Measurements from ENCODE around the gene PCGF3. TPM values are rescaled to one million over a fixed set of nuclear protein-coding genes. Genes with fewer than 3 reads are reported as not detected.
"Not testable (repeated sequence)": the region's sequence is repeated elsewhere in the genome, so short reads cannot be mapped to it uniquely, and the experiment has no call there.

The PCGF3 gene
- total and polyA plus RNA-seq, 9 donors = 38.9 to 79.4 (median 56.1) TPM

- peak within 1 kb of the TSS; percentile 41 for H3K4me3 ChIP-seq (ENCODE audit: low read length)
- 7% methylated on average over 57 of the region's 59 CpGs for WGBS (ENCODE audit: insufficient coverage)
- H3K9me3 ChIP-seq (replicated peaks; ENCODE audit: control insufficient read depth, low read depth, low read length) = no peaks in the 10 kb centered on the region
- peak within 1 kb of the TSS; percentile 42 for H3K27ac ChIP-seq (ENCODE audit: low read length)
- peaks cover 52% of the 10 kb centered on the region for H3K4me1 ChIP-seq (ENCODE audit: control insufficient read depth, insufficient read depth, low read length)
- H3K36me3 ChIP-seq (ENCODE audit: control insufficient read depth, insufficient read depth, low read length) = no peaks in the 10 kb centered on the region
- DNase-seq = peak; percentile 54
- peaks cover 6% of the 10 kb centered on the region for H3K27me3 ChIP-seq (ENCODE audit: control insufficient read depth, insufficient read depth, low read length)
Measured at GRCh38 chr4:688854-689681, 16.6 kb upstream of the PCGF3 start, which contains the start of gene SLC49A3. Gene SLC49A3, minus strand, starts transcription at chr4:689151. Its CDS starts 24 bp downstream, at chr4:689127.

DNA sequence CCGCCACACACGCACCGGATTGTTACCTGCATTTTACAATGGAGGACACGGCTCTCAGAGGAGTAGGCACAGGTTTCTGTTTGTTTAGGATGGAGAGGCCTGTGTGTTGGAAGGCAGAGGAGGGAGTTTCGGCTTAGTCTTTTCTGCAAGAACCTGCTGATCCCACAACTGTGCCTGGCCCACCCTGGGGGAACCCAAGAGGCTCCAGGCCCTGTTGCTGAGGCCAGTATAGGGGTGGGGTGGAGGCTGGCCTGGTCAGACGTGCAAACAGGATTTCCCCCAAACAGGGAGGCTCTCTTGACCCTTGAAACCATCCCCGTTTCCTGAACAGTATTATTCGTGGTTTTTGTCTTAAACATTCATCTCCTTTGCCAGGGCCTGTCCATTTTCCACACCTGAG is 15.9 kb upstream of the PCGF3 start:
- H3K27ac ChIP-seq (ENCODE audit: low read length) = peak overlapping the region; percentile 25
- H3K36me3 ChIP-seq (ENCODE audit: control insufficient read depth, insufficient read depth, low read length) = no peaks in the 10 kb centered on the region
- 41% methylated on average over 4 of the region's 8 CpGs for WGBS (ENCODE audit: insufficient coverage)
- peak overlapping the region; percentile 41 for H3K4me3 ChIP-seq (ENCODE audit: low read length)
- no peaks in the 10 kb centered on the region for H3K9me3 ChIP-seq (replicated peaks; ENCODE audit: control insufficient read depth, low read depth, low read length)
- H3K4me1 ChIP-seq (ENCODE audit: control insufficient read depth, insufficient read depth, low read length) = peaks cover 45% of the 10 kb centered on the region
- peaks cover 7% of the 10 kb centered on the region for H3K27me3 ChIP-seq (ENCODE audit: control insufficient read depth, insufficient read depth, low read length)
- peak; percentile 16 for DNase-seq

DNA sequence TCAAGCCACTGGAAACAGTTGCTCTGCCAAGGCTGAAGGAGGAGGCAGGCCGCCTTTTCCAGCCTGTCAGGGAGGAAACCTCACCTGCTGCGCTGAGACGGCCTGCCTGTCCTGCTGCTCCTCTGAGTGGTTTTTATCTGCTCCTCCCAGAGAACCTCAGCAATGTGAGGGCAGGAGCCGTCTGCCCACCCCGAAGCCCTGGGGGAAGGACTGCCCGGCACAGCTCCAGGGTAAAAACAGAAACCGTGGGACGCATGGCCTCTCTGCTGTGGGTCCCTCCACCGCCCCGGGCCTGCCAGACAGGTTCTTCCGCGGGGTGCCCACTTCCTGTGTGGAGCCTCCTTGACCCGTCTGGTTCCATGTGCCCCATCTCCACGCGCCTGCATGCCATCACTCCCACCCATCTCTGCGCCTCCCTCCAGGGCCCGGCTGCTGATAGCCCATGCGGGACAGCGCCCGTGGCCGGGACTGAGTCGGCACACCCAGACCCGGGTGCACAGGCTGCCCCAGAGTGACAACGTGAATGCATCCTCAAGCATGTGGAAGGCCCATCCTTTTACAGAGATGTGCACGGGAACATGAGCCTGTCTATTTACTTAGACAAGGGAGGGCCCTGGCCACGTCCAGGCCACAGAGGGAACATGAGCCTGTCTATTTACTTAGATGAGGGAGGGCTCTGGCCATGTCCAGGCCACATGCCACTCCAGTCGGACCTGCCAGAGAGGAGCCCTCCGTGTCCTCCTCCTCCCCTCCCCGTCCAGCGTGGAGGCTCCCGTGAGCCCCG is 12.7 kb upstream of the PCGF3 start:
- Histone ChIP-seq H3K27ac (ENCODE audit: low read length) (no peak overlapping the region), H3K36me3 (ENCODE audit: control insufficient read depth, insufficient read depth, low read length) (no peaks in the 10 kb centered on the region), H3K4me3 (ENCODE audit: low read length) (no peak overlapping the region), H3K4me1 (ENCODE audit: control insufficient read depth, insufficient read depth, low read length) (peaks cover 19% of the 10 kb centered on the region), H3K27me3 (ENCODE audit: control insufficient read depth, insufficient read depth, low read length) (peaks cover 9% of the 10 kb centered on the region), H3K9me3 (replicated peaks; ENCODE audit: control insufficient read depth, low read depth, low read length) (no peaks in the 10 kb centered on the region)
- no peak for DNase-seq
- WGBS (ENCODE audit: insufficient coverage) = 82% methylated on average over 27 of the region's 32 CpGs

DNA sequence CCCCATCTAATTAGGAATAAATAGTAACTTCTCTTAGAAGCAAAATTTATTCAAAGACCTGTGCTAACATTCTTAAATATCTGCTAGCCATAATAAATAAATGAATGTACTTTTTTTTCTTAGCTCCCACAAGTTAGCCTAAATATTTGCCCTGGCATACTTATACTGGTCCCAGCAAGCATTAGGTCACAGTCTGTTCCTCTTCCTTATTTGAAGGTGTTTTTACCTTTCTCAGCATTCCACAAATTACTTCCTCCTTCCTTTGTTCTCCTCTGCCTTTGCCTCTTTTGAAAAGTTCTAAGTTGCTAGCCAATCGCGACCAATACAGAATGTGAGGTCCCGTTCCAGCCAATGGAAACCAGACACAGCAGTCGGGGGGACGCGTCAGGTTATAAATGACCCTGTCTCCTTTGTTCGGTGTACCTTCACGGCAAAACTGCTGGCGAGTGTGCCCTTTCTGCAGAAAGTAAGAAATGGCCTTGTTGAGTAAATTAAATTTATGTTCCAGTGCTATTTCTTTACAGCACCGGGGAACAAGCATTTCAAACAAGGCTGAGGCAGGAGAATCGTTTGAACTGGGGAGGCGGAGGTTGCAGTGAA is 11.2 kb upstream of the PCGF3 start:
- not testable (repeated sequence) for H3K27me3 ChIP-seq (ENCODE audit: control insufficient read depth, insufficient read depth, low read length); H3K4me3 ChIP-seq (ENCODE audit: low read length); DNase-seq; H3K4me1 ChIP-seq (ENCODE audit: control insufficient read depth, insufficient read depth, low read length); H3K9me3 ChIP-seq (replicated peaks; ENCODE audit: control insufficient read depth, low read depth, low read length); H3K27ac ChIP-seq (ENCODE audit: low read length); H3K36me3 ChIP-seq (ENCODE audit: control insufficient read depth, insufficient read depth, low read length)
- WGBS (ENCODE audit: insufficient coverage) = 83% methylated on average over 12 of the region's 12 CpGs

GRCh38 chr4:699816-700580 is 5.6 kb upstream of the PCGF3 start:
- DNase-seq = no peak
- H3K4me3 ChIP-seq (ENCODE audit: low read length) = no peak overlapping the region
- no peaks in the 10 kb centered on the region for H3K9me3 ChIP-seq (replicated peaks; ENCODE audit: control insufficient read depth, low read depth, low read length)
- 69% methylated on average over 13 of the region's 27 CpGs for WGBS (ENCODE audit: insufficient coverage)
- H3K27ac ChIP-seq (ENCODE audit: low read length) = no peak overlapping the region
- peaks cover 2% of the 10 kb centered on the region for H3K4me1 ChIP-seq (ENCODE audit: control insufficient read depth, insufficient read depth, low read length)
- no peaks in the 10 kb centered on the region for H3K36me3 ChIP-seq (ENCODE audit: control insufficient read depth, insufficient read depth, low read length)
- H3K27me3 ChIP-seq (ENCODE audit: control insufficient read depth, insufficient read depth, low read length) = peaks cover 4% of the 10 kb centered on the region

GRCh38 chr4:700587-701264 is 4.9 kb upstream of the PCGF3 start:
- peaks cover 4% of the 10 kb centered on the region for H3K27me3 ChIP-seq (ENCODE audit: control insufficient read depth, insufficient read depth, low read length)
- H3K36me3 ChIP-seq (ENCODE audit: control insufficient read depth, insufficient read depth, low read length) = no peaks in the 10 kb centered on the region
- 73% methylated on average over 12 of the region's 16 CpGs for WGBS (ENCODE audit: insufficient coverage)
- H3K27ac ChIP-seq (ENCODE audit: low read length) = no peak overlapping the region
- no peak for DNase-seq
- no peak overlapping the region for H3K4me3 ChIP-seq (ENCODE audit: low read length)
- peaks cover 6% of the 10 kb centered on the region for H3K4me1 ChIP-seq (ENCODE audit: control insufficient read depth, insufficient read depth, low read length)
- no peaks in the 10 kb centered on the region for H3K9me3 ChIP-seq (replicated peaks; ENCODE audit: control insufficient read depth, low read depth, low read length)

- no peak overlapping the region for H3K4me3 ChIP-seq (ENCODE audit: low read length)
- peaks cover 2% of the 10 kb centered on the region for H3K27me3 ChIP-seq (ENCODE audit: control insufficient read depth, insufficient read depth, low read length)
- H3K36me3 ChIP-seq (ENCODE audit: control insufficient read depth, insufficient read depth, low read length) = no peaks in the 10 kb centered on the region
- no peaks in the 10 kb centered on the region for H3K9me3 ChIP-seq (replicated peaks; ENCODE audit: control insufficient read depth, low read depth, low read length)
- H3K27ac ChIP-seq (ENCODE audit: low read length) = no peak overlapping the region
- no peak for DNase-seq
- H3K4me1 ChIP-seq (ENCODE audit: control insufficient read depth, insufficient read depth, low read length) = peaks cover 16% of the 10 kb centered on the region
- 88% methylated on average over 7 of the region's 7 CpGs for WGBS (ENCODE audit: insufficient coverage)
Measured at GRCh38 chr4:702618-703048, 3.0 kb upstream of the PCGF3 start.

DNA sequence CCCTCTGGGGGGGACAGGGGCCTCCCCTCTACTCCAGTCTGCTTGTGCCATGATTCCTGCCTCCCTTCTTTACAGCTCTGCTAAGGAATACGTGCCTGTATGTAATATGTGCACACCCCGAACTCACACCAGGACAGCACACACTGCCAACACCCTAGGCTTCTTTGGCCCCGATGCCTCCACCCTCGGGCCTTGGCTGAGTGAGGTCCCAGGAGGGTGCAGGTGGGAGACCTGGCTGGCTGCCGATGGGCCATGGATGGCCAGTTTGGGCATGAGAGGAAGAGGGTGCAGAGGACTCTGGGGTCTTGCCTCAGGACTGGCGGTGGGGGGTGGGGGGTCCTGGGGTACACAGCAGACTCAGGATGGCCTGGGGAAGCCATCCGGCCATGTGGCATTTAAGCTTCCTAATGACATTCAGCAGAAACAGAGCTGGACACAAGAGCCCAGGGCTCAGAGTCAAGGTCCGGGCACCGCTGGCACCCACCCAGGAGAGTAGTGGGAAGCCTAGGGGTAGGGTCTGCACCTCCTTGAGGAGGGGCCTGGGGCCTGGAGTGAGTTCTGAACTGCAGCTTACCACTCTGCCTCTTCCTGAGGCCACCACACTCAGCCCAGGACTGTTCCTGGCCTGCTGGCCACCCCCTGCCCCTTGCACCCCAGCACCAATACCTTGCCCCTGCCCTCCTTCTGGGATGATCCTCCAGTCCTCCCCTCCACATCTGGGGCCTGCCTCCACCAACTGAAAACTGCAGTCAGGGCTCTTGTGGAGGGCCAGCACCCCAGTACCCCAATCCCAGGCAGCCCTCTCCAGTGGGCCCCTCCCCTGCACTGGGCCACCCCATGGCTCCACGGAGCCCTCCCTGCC is 2.1 kb upstream of the PCGF3 start:
- no peak overlapping the region for H3K4me3 ChIP-seq (ENCODE audit: low read length)
- H3K9me3 ChIP-seq (replicated peaks; ENCODE audit: control insufficient read depth, low read depth, low read length) = no peaks in the 10 kb centered on the region
- DNase-seq = no peak
- H3K27me3 ChIP-seq (ENCODE audit: control insufficient read depth, insufficient read depth, low read length) = peaks cover 2% of the 10 kb centered on the region
- WGBS (ENCODE audit: insufficient coverage) = 88% methylated on average over 7 of the region's 10 CpGs
- H3K36me3 ChIP-seq (ENCODE audit: control insufficient read depth, insufficient read depth, low read length) = peaks cover 4% of the 10 kb centered on the region
- H3K27ac ChIP-seq (ENCODE audit: low read length) = no peak overlapping the region
- H3K4me1 ChIP-seq (ENCODE audit: control insufficient read depth, insufficient read depth, low read length) = peaks cover 24% of the 10 kb centered on the region

Data from muscle of leg (tissue), 11 donors.